ENCODE measurements around the gene EXT2. TPM values are rescaled to one million over a fixed set of nuclear protein-coding genes. Genes with fewer than 3 reads are reported as not detected.

The EXT2 gene
- total and polyA plus RNA-seq, 4 donors, result 54.8 to 96.2 (median 74.3) TPM

GRCh38 chr11:44125598-44125997, 30.1 kb downstream of the EXT2 start:
- no peak overlapping the region for H3K4me3 ChIP-seq (ENCODE audit: low read depth, low read length)
- H3K9me3 ChIP-seq (ENCODE audit: control insufficient read depth, insufficient read depth, low read length), result no peaks in the 10 kb centered on the region
- no peaks in the 10 kb centered on the region for H3K27me3 ChIP-seq (ENCODE audit: control insufficient read depth, insufficient read depth, low read length)
- no peak for DNase-seq (ENCODE audit: low read depth in 4 of 6, low spot score in 6 of 6)
- H3K36me3 ChIP-seq (ENCODE audit: control insufficient read depth, insufficient read depth, low read length), result peaks cover 26% of the 10 kb centered on the region
- no CpG with 5 or more reads among the region's 4 CpGs for WGBS (ENCODE audit: insufficient coverage)
- H3K4me1 ChIP-seq (ENCODE audit: control insufficient read depth, insufficient read depth, low read length), result no peaks in the 10 kb centered on the region
- no peak overlapping the region for H3K27ac ChIP-seq (ENCODE audit: low read depth, low read length)

GRCh38 chr11:44126304-44126703, 30.8 kb downstream of the EXT2 start:
- no peak for DNase-seq (ENCODE audit: low read depth in 4 of 6, low spot score in 6 of 6)
- H3K36me3 ChIP-seq (ENCODE audit: control insufficient read depth, insufficient read depth, low read length), result peaks cover 30% of the 10 kb centered on the region
- H3K9me3 ChIP-seq (ENCODE audit: control insufficient read depth, insufficient read depth, low read length), result no peaks in the 10 kb centered on the region
- no peaks in the 10 kb centered on the region for H3K4me1 ChIP-seq (ENCODE audit: control insufficient read depth, insufficient read depth, low read length)
- no peak overlapping the region for H3K4me3 ChIP-seq (ENCODE audit: low read depth, low read length)
- no peaks in the 10 kb centered on the region for H3K27me3 ChIP-seq (ENCODE audit: control insufficient read depth, insufficient read depth, low read length)
- WGBS (ENCODE audit: insufficient coverage), result no CpG with 5 or more reads among the region's 2 CpGs
- H3K27ac ChIP-seq (ENCODE audit: low read depth, low read length), result no peak overlapping the region

GRCh38 chr11:44127130-44127529, 31.7 kb downstream of the EXT2 start:
- no peak for DNase-seq (ENCODE audit: low read depth in 4 of 6, low spot score in 6 of 6)
- H3K4me3 ChIP-seq (ENCODE audit: low read depth, low read length), result no peak overlapping the region
- H3K9me3 ChIP-seq (ENCODE audit: control insufficient read depth, insufficient read depth, low read length), result no peaks in the 10 kb centered on the region
- WGBS (ENCODE audit: insufficient coverage), result 84% methylated on average over 6 of the region's 8 CpGs
- no peaks in the 10 kb centered on the region for H3K27me3 ChIP-seq (ENCODE audit: control insufficient read depth, insufficient read depth, low read length)
- H3K36me3 ChIP-seq (ENCODE audit: control insufficient read depth, insufficient read depth, low read length), result peaks cover 30% of the 10 kb centered on the region
- H3K4me1 ChIP-seq (ENCODE audit: control insufficient read depth, insufficient read depth, low read length), result no peaks in the 10 kb centered on the region
- H3K27ac ChIP-seq (ENCODE audit: low read depth, low read length), result no peak overlapping the region

- Histone ChIP-seq H3K4me3 (ENCODE audit: low read depth, low read length) (no peak overlapping the region), H3K27me3 (ENCODE audit: control insufficient read depth, insufficient read depth, low read length) (no peaks in the 10 kb centered on the region), H3K9me3 (ENCODE audit: control insufficient read depth, insufficient read depth, low read length) (no peaks in the 10 kb centered on the region), H3K4me1 (ENCODE audit: control insufficient read depth, insufficient read depth, low read length) (no peaks in the 10 kb centered on the region), H3K27ac (ENCODE audit: low read depth, low read length) (no peak overlapping the region), H3K36me3 (ENCODE audit: control insufficient read depth, insufficient read depth, low read length) (peaks cover 34% of the 10 kb centered on the region)
- no CpG with 5 or more reads among the region's 3 CpGs for WGBS (ENCODE audit: insufficient coverage)
- DNase-seq (ENCODE audit: low read depth in 4 of 6, low spot score in 6 of 6), result no peak
Observed at GRCh38 chr11:44128729-44129128, 33.3 kb downstream of the EXT2 start.

GRCh38 chr11:44130751-44131150, 35.3 kb downstream of the EXT2 start:
- Histone ChIP-seq H3K27ac (ENCODE audit: low read depth, low read length) (no peak overlapping the region), H3K4me1 (ENCODE audit: control insufficient read depth, insufficient read depth, low read length) (no peaks in the 10 kb centered on the region), H3K27me3 (ENCODE audit: control insufficient read depth, insufficient read depth, low read length) (no peaks in the 10 kb centered on the region), H3K4me3 (ENCODE audit: low read depth, low read length) (no peak overlapping the region), H3K9me3 (ENCODE audit: control insufficient read depth, insufficient read depth, low read length) (no peaks in the 10 kb centered on the region), H3K36me3 (ENCODE audit: control insufficient read depth, insufficient read depth, low read length) (peaks cover 27% of the 10 kb centered on the region)
- WGBS (ENCODE audit: insufficient coverage), result 83% methylated on average over 6 of the region's 6 CpGs
- no peak for DNase-seq (ENCODE audit: low read depth in 4 of 6, low spot score in 6 of 6)

GRCh38 chr11:44133335-44133946, 38.0 kb downstream of the EXT2 start:
- Histone ChIP-seq H3K4me3 (ENCODE audit: low read depth, low read length) (no peak overlapping the region), H3K27me3 (ENCODE audit: control insufficient read depth, insufficient read depth, low read length) (no peaks in the 10 kb centered on the region), H3K9me3 (ENCODE audit: control insufficient read depth, insufficient read depth, low read length) (no peaks in the 10 kb centered on the region), H3K27ac (ENCODE audit: low read depth, low read length) (no peak overlapping the region), H3K4me1 (ENCODE audit: control insufficient read depth, insufficient read depth, low read length) (no peaks in the 10 kb centered on the region), H3K36me3 (ENCODE audit: control insufficient read depth, insufficient read depth, low read length) (peaks cover 20% of the 10 kb centered on the region)
- WGBS (ENCODE audit: insufficient coverage), result no CpG with 5 or more reads among the region's 1 CpG
- peak in 4 of 6 donors; percentile 32 to 85 (median 56) for DNase-seq (ENCODE audit: low read depth in 4 of 6, low spot score in 6 of 6)

- H3K4me1 ChIP-seq (ENCODE audit: control insufficient read depth, insufficient read depth, low read length), result peaks cover 2% of the 10 kb centered on the region
- no CpG with 5 or more reads among the region's 1 CpG for WGBS (ENCODE audit: insufficient coverage)
- no peak overlapping the region for H3K4me3 ChIP-seq (ENCODE audit: low read depth, low read length)
- no peaks in the 10 kb centered on the region for H3K9me3 ChIP-seq (ENCODE audit: control insufficient read depth, insufficient read depth, low read length)
- DNase-seq (ENCODE audit: low read depth in 4 of 6, low spot score in 6 of 6), result no peak
- no peak overlapping the region for H3K27ac ChIP-seq (ENCODE audit: low read depth, low read length)
- peaks cover 15% of the 10 kb centered on the region for H3K36me3 ChIP-seq (ENCODE audit: control insufficient read depth, insufficient read depth, low read length)
- H3K27me3 ChIP-seq (ENCODE audit: control insufficient read depth, insufficient read depth, low read length), result no peaks in the 10 kb centered on the region
Observed at GRCh38 chr11:44134625-44135024, 39.1 kb downstream of the EXT2 start.

- H3K9me3 ChIP-seq (ENCODE audit: control insufficient read depth, insufficient read depth, low read length), result no peaks in the 10 kb centered on the region
- DNase-seq (ENCODE audit: low read depth in 4 of 6, low spot score in 6 of 6), result no peak
- H3K4me1 ChIP-seq (ENCODE audit: control insufficient read depth, insufficient read depth, low read length), result peaks cover 8% of the 10 kb centered on the region
- H3K4me3 ChIP-seq (ENCODE audit: low read depth, low read length), result no peak overlapping the region
- H3K36me3 ChIP-seq (ENCODE audit: control insufficient read depth, insufficient read depth, low read length), result peaks cover 7% of the 10 kb centered on the region
- WGBS (ENCODE audit: insufficient coverage), result no CpG with 5 or more reads among the region's 3 CpGs
- no peaks in the 10 kb centered on the region for H3K27me3 ChIP-seq (ENCODE audit: control insufficient read depth, insufficient read depth, low read length)
- no peak overlapping the region for H3K27ac ChIP-seq (ENCODE audit: low read depth, low read length)
Observed at GRCh38 chr11:44136176-44136945, 40.9 kb downstream of the EXT2 start.

GRCh38 chr11:44137057-44137456, 41.6 kb downstream of the EXT2 start:
- Histone ChIP-seq H3K36me3 (ENCODE audit: control insufficient read depth, insufficient read depth, low read length) (peaks cover 3% of the 10 kb centered on the region), H3K9me3 (ENCODE audit: control insufficient read depth, insufficient read depth, low read length) (no peaks in the 10 kb centered on the region), H3K4me1 (ENCODE audit: control insufficient read depth, insufficient read depth, low read length) (peaks cover 8% of the 10 kb centered on the region), H3K27ac (ENCODE audit: low read depth, low read length) (no peak overlapping the region), H3K4me3 (ENCODE audit: low read depth, low read length) (no peak overlapping the region), H3K27me3 (ENCODE audit: control insufficient read depth, insufficient read depth, low read length) (no peaks in the 10 kb centered on the region)
- DNase-seq (ENCODE audit: low read depth in 4 of 6, low spot score in 6 of 6), result no peak
- WGBS (ENCODE audit: insufficient coverage), result no CpG with 5 or more reads among the region's 1 CpG

- peaks cover 8% of the 10 kb centered on the region for H3K4me1 ChIP-seq (ENCODE audit: control insufficient read depth, insufficient read depth, low read length)
- H3K4me3 ChIP-seq (ENCODE audit: low read depth, low read length), result no peak overlapping the region
- no peaks in the 10 kb centered on the region for H3K27me3 ChIP-seq (ENCODE audit: control insufficient read depth, insufficient read depth, low read length)
- H3K9me3 ChIP-seq (ENCODE audit: control insufficient read depth, insufficient read depth, low read length), result no peaks in the 10 kb centered on the region
- H3K27ac ChIP-seq (ENCODE audit: low read depth, low read length), result no peak overlapping the region
- H3K36me3 ChIP-seq (ENCODE audit: control insufficient read depth, insufficient read depth, low read length), result peaks cover 2% of the 10 kb centered on the region
- no peak for DNase-seq (ENCODE audit: low read depth in 4 of 6, low spot score in 6 of 6)
- WGBS (ENCODE audit: insufficient coverage), result 80% methylated on average over 1 of the region's 2 CpGs
Observed at GRCh38 chr11:44138286-44138685, 42.8 kb downstream of the EXT2 start.

Data from spinal cord (tissue), 10 donors.